Neural cell (in vitro differentiated cells): ENCODE data around the gene BCCIP. TPM values are rescaled to one million over a fixed set of nuclear protein-coding genes. Genes with fewer than 3 reads are reported as not detected.

ENCODE experiments used
- H2AFZ ChIP-seq: fragments of 200-600, 300-800 bp; sonication (generic), shearing (Covaris generic); 2 replicates; pipeline ENCODE4 v1.6.0; 2014; ENCODE audit warnings: low read depth, mild to moderate bottlenecking, antibody characterized with exemption, low read length, moderate library complexity
- H3F3A ChIP-seq: fragments of 200-600 bp; shearing (Covaris generic); 2 replicates; pipeline ENCODE4 v1.6.1; 2016; ENCODE audit warnings: mild to moderate bottlenecking, moderate library complexity, mixed read lengths, antibody characterized with exemption, low read length; ENCODE audit not compliant: insufficient read depth, poor library complexity, severe bottlenecking
- H3K27ac ChIP-seq: fragments of 200-600, 300-800 bp; sonication (generic), shearing (Covaris generic); 2 replicates; pipeline ENCODE4 v1.5.1; 2014; ENCODE audit warnings: mild to moderate bottlenecking, low read length, moderate library complexity
- H3K27me3 ChIP-seq: fragments of 300-800, 200-600 bp; sonication (generic), shearing (Covaris generic); 2 replicates; pipeline ENCODE4 v1.6.0; 2014; ENCODE audit warnings: mild to moderate bottlenecking, low read depth, low read length, moderate library complexity; ENCODE audit not compliant: insufficient read depth
- H3K36me3 ChIP-seq: fragments of 300-800, 200-600 bp; sonication (generic), shearing (Covaris generic); 2 replicates; pipeline ENCODE4 v1.5.1; 2014; ENCODE audit warnings: mild to moderate bottlenecking, antibody characterized with exemption, low read length, moderate library complexity; ENCODE audit not compliant: insufficient read depth
- H3K4me2 ChIP-seq: fragments of 300-800, 200-600 bp; sonication (generic), shearing (Covaris generic); 2 replicates; pipeline ENCODE4 v1.6.0; 2014; ENCODE audit warnings: mild to moderate bottlenecking, low read length
- H3K4me3 ChIP-seq: fragments of 300-800, 200-600 bp; sonication (generic), shearing (Covaris generic); 2 replicates; pipeline ENCODE4 v1.5.1; 2014; ENCODE audit warnings: mild to moderate bottlenecking, low read length, moderate library complexity
- H3K79me2 ChIP-seq: fragments of 200-600 bp; shearing (Covaris generic); replicated peaks from 2 replicates; pipeline ENCODE4 v1.6.0; 2014; ENCODE audit warnings: mild to moderate bottlenecking, low read length, moderate library complexity; ENCODE audit not compliant: insufficient read depth
- H3K9ac ChIP-seq: fragments of 300-800, 200-600 bp; sonication (generic), shearing (Covaris generic); 2 replicates; pipeline ENCODE4 v1.6.1; 2016; ENCODE audit warnings: mild to moderate bottlenecking, low read length, mixed read lengths
- H3K9me2 ChIP-seq: fragments of 200-600 bp; shearing (Covaris generic); 2 replicates; pipeline ENCODE4 v1.6.1; 2016; ENCODE audit warnings: mild to moderate bottlenecking, low read length, mixed read lengths; ENCODE audit not compliant: insufficient read depth
- H3K9me3 ChIP-seq: fragments of 200-600, 300-800 bp; sonication (generic), shearing (Covaris generic); 2 replicates; pipeline ENCODE4 v1.6.1; 2016; ENCODE audit warnings: mild to moderate bottlenecking, mixed run types, low read length, moderate library complexity, mixed read lengths
- H4K20me1 ChIP-seq: fragments of 200-600 bp; shearing (Covaris generic); 2 replicates; pipeline ENCODE4 v1.6.1; 2016; ENCODE audit warnings: mild to moderate bottlenecking, mixed run types; ENCODE audit not compliant: insufficient read depth
- CTCF ChIP-seq: fragments of 450-650 bp; IDR thresholded peaks from 2 replicates; pipeline ENCODE4 v1.5.1; 2014; ENCODE audit warnings: antibody characterized with exemption, mild to moderate bottlenecking, moderate library complexity; ENCODE audit not compliant: poor library complexity, severe bottlenecking
- EP300 ChIP-seq: fragments of 450-650 bp; conservative IDR thresholded peaks from 2 replicates; pipeline ENCODE4 v1.6.1; 2014; ENCODE audit warnings: antibody characterized with exemption, mild to moderate bottlenecking, moderate library complexity; ENCODE audit not compliant: poor library complexity, severe bottlenecking
- EZH2 ChIP-seq: fragments of 200-600, 300-800 bp; shearing (Covaris generic), sonication (generic); IDR thresholded peaks from 2 replicates; pipeline ENCODE4 v1.6.1; 2014; ENCODE audit warnings: antibody characterized with exemption, low read length, borderline replicate concordance, mild to moderate bottlenecking; ENCODE audit not compliant: insufficient read depth, poor library complexity, severe bottlenecking
- MXI1 ChIP-seq: fragments of 450-650 bp; conservative IDR thresholded peaks from 2 replicates; pipeline ENCODE4 v1.6.1; 2014; ENCODE audit warnings: antibody characterized with exemption, mild to moderate bottlenecking; ENCODE audit not compliant: poor library complexity, severe bottlenecking
- POLR2AphosphoS5 ChIP-seq: IDR thresholded peaks from 2 replicates; pipeline ENCODE4 v1.6.1; 2012
- RAD21 ChIP-seq: fragments of 450-650 bp; conservative IDR thresholded peaks from 2 replicates; pipeline ENCODE4 v1.6.1; 2014; ENCODE audit warnings: antibody characterized with exemption, mild to moderate bottlenecking, moderate library complexity
- SMC3 ChIP-seq: fragments of 450-650 bp; conservative IDR thresholded peaks from 2 replicates; pipeline ENCODE4 v1.6.1; 2014; ENCODE audit warnings: antibody characterized with exemption, mild to moderate bottlenecking, moderate library complexity; ENCODE audit not compliant: poor library complexity
- TAF1 ChIP-seq: IDR thresholded peaks from 2 replicates; pipeline ENCODE4 v1.6.1; 2012; ENCODE audit warnings: low read depth
- polyA plus RNA-seq: library from polyadenylated mRNA; depleted of rRNA; stranded (reverse); fragments of >200 nt; gene quantifications from 2 replicates; pipeline ENCODE4 v1.2.3, GENCODE V29; 2014
- small RNA-seq, 3 experiments: library from RNA; depleted of rRNA; stranded (forward); fragments of <200 nt; gene quantifications; one replicate each; pipeline ENCODE3, GENCODE V24; 2012

BCCIP gene
- polyA plus RNA-seq, 1 donor from 2014 or later = 95.8 TPM

GRCh38 chr10:125883211-125883610 lies 59.9 kb downstream of the BCCIP start:
- Histone ChIP-seq H3K79me2 (peaks cover 7% of the 10 kb centered on the region), H3F3A (no peaks in the 10 kb centered on the region), H3K4me3 (no peak overlapping the region), H2AFZ (no peak overlapping the region), H3K9me2 (no peaks in the 10 kb centered on the region), H3K27ac (no peak overlapping the region), H3K4me2 (no peak overlapping the region), H3K9me3 (no peaks in the 10 kb centered on the region), H3K9ac (no peak overlapping the region), H3K36me3 (no peaks in the 10 kb centered on the region), H3K27me3 (no peaks in the 10 kb centered on the region), H4K20me1 (no peaks in the 10 kb centered on the region)
- TF ChIP-seq EZH2 (no peak), POLR2AphosphoS5 (no peak), TAF1 (no peak), EP300 (no peak), CTCF (no peak), SMC3 (no peak), MXI1 (no peak), RAD21 (no peak)

Small RNA genes within 50 kb of the gene (small RNA-seq; reads per million reads assigned to genes)
- 0.81 to 3.7 (median 1.2) reads per million in 3 experiments for gene MIR4484
- 0 reads per million in 3 experiments for gene RF00017

Other genes starting within 250 kb of the BCCIP start
- not detected in 2 replicates for gene TEX36, start 140.4 kb upstream of the BCCIP start, polyA plus RNA-seq
- gene EDRF1, start 103.8 kb upstream of the BCCIP start, polyA plus RNA-seq = 54.1 and 68.1 TPM in 2 replicates
- gene MMP21, start 47.7 kb upstream of the BCCIP start, polyA plus RNA-seq = not detected in 2 replicates
- 85.0 and 103 TPM in 2 replicates for gene UROS, start 288 bp upstream of the BCCIP start, polyA plus RNA-seq
- 17.8 and 25.2 TPM in 2 replicates for gene DHX32, start 57.7 kb downstream of the BCCIP start, polyA plus RNA-seq
- gene FANK1, start 73.0 kb downstream of the BCCIP start, polyA plus RNA-seq = 3.1 and 3.8 TPM in 2 replicates